H1 (cell line): ENCODE measurements around the gene PKNOX1.

Experiments
- CTCF ChIP-seq, 3 experiments: IDR thresholded peaks; 1 replicate in 2 of 3; 2 replicates in 1 of 3; pipeline versions ENCODE4 v1.5.1 to v1.6.1; 2011; ENCODE audit warnings: low read length in 3 of 3, mild to moderate bottlenecking in 3 of 3, inconsistent platforms in 2 of 3, low read depth in 1 of 3, moderate library complexity in 1 of 3; ENCODE audit not compliant: insufficient read depth in 1 of 3; ENCODE audit errors: control extremely low read depth in 1 of 3
- POLR2A ChIP-seq, 2 experiments: IDR thresholded peaks; 1 replicate in 1 of 2; 2 replicates in 1 of 2; pipeline ENCODE4 v1.6.1; 2011; ENCODE audit warnings: low read depth in 2 of 2, low read length in 2 of 2, mild to moderate bottlenecking in 2 of 2; ENCODE audit errors: control extremely low read depth in 1 of 2

GRCh38 chr21:43023175-43023574, 48.8 kb downstream of the PKNOX1 start:
- TF ChIP-seq CTCF (IDR thresholded peaks at IDR 0.05; ENCODE audit: control extremely low read depth in 1 of 3, insufficient read depth in 1 of 3, low read depth in 1 of 3, low read length in 3 of 3) (no peak), POLR2A (IDR thresholded peaks at IDR 0.05; ENCODE audit: control extremely low read depth in 1 of 2, low read depth in 2 of 2, low read length in 2 of 2) (no peak)
